Measurements from ENCODE around the gene PTBP3.

Gene PTBP3

DNA sequence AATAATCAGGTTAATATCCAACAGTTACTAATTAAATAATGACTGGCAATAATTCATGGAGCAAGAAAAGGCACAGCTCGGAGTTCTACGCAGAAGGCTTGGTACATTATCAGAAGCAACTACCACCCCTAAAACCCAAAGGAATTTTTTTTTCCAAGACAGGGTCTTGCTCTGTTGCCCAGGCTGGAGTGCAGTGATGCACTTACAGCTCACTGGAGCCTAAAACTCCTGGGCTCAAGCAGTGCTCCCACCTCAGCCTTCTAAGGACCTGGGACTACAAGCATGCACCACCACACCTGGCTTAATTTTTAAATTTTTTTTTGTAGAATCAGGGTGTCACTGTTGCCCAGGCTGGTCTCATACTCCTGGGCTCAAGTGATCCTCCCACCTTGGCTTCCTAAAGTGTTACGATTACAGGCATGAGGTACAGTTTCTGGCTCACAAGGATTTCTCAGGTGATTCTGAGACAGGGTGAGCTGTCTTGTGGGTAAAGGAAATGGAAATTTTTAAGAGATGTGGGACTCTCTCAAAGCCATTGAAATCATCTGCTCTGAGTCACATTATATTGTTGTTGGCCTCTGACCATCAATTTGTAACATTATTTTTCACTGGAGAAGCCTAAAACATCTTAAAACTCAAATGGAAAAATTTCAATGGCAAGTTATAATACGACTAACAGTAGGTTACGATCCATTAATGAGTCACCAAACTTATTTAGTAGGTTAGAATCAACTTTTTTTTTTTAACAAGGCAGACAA is 26.8 kb upstream of the PTBP3 start:
- no peak for DNase-seq (ENCODE audit: extremely low read depth in 1 of 2, low read depth in 1 of 2)

DNA sequence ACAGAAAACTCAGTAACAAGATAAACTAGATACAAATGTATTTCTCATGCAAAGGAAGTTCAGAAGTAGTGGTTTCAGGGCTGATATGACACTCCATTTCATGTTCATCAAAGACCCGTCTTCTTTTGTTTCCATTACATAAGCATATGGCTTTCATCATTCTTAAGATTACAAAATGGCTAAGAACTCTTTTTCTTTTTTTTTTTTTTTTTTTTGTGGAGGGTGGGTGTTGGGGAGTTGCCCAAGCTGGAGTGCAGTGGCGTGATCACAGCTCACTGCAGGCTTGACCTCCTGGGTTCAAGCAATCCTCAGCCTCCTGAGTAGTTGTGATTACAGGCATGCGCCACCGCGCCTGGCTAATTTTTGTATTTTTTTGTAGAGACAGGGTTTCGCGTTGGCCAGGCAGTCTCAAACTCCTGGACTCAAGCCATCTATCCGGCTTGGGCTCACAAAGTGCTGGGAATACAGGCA is 22.0 kb upstream of the PTBP3 start:
- no peak for DNase-seq (ENCODE audit: extremely low read depth in 1 of 2, low read depth in 1 of 2)

DNA sequence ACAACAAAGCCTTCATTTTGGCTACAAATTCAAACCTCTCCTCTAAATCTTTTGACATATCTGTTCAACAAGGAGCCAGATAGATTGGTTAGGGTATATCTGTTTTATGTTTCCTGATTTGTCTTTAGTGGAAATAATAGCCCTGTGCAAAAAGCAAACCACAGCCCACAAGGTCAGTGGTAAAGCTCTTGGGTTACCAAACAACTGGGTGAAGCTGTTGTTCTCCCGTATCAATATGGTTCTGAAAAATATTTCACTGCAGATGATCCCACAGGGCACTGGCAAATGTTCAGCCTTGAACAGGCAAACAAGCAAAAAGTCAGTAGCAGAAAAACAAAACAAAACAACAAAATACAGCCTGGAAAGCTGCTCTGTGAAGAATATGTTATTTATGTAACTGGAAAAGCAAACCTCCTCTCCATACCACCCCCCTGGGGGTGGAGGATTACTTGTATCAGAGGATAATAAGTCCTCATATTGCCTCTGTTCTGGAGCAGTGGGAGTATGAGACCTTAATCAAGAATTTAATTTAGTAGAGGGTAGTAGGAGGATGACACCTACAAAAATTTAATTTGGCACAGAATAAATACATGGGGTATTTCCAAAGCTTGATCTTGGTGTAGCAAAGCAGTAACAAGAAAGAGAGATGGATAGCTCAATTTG is 20.8 kb upstream of the PTBP3 start:
- no peak for DNase-seq (ENCODE audit: extremely low read depth in 1 of 2, low read depth in 1 of 2)

DNA sequence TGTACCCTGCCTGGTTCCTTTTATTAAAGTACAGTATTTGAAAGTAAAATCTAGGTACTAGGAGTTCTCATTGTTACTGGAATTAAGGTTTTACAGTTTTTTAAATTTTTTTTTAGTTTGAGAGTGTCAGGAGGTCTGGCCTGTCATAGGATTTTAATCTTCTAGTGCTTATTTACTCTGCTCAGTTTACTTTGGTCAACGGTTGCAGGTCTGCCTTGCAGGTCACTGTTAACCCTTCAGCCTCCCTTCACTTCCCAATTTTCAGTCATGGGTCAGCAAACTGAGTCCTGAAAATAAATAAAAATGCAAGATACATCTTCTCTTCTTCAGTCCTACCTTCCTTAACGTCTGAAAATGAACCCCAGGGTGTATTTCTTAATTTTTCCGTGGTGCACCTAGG is 18.8 kb upstream of the PTBP3 start:
- no peak for DNase-seq (ENCODE audit: extremely low read depth in 1 of 2, low read depth in 1 of 2)

DNA sequence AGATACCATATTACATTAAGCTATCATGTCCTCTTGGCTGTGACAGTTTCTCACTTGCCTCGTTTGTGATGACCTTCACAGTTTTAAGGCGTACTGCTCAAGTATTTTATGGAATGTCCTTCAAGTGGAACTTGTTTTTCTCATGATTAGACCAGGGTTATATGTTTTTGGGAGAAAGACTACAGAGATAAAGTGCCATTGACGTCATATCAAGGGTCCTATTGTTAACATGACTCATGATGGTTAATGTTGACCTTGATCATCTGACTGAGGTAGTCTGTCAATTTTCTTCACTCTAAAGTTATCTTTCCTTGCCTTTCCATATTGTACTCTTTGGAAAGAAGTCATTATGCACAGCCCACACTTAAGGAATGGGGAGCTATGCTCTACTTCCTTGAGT is 17.8 kb upstream of the PTBP3 start:
- no peak for DNase-seq (ENCODE audit: extremely low read depth in 1 of 2, low read depth in 1 of 2)

DNA sequence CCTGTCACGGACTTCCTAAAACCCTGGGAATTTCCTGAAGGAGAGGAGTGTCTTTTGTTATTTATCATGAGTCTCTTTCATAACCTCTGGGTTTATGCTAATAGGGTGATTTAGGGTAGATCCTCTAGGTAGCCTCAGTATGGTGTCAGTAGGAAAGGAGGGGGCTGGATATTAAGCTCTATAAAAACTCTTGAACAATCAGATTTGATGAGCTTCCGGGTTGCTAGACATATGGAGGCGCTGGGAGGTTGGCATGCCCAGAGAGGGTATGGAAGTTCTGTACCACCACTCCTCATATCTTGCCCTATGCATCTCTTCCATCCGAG is 15.6 kb upstream of the PTBP3 start:
- DNase-seq (ENCODE audit: extremely low read depth in 1 of 2, low read depth in 1 of 2) = no peak

DNA sequence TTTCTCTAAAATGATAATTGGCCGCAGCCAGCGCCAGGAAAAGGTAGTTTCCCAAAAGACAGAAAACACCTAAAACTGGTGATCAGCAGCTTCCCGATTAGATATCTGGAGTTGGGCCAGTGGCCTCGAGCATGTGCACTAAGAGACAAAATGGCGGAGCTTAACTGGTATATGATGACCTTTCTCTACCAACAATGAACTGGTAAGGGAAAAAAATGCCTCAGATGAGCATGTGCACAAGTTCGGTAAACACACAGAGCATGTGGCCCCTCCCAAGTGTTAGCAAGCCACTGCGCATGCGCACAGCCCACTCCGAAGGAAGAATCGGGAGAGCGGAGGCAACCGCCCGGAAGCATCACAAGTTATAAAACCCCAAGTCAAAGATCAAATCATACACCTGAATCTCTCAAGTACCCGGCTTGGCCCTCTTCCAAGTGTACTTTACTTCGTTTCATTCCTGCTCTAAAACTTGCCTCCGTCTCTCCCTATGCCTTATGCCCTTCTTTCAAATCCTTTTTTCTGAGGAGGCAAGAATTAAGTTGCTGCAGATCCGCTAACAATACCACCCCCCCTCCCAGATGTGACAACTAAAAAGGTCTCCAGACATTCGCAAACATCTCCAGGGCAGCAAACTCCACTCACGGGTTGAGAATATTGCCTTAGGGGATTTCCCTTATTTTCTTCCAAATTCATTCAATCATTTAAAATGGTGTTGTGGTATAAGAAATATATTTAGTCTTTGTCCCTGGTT is 15.0 kb upstream of the PTBP3 start:
- DNase-seq (ENCODE audit: extremely low read depth in 1 of 2, low read depth in 1 of 2) = peak; percentile 40 to 52

DNA sequence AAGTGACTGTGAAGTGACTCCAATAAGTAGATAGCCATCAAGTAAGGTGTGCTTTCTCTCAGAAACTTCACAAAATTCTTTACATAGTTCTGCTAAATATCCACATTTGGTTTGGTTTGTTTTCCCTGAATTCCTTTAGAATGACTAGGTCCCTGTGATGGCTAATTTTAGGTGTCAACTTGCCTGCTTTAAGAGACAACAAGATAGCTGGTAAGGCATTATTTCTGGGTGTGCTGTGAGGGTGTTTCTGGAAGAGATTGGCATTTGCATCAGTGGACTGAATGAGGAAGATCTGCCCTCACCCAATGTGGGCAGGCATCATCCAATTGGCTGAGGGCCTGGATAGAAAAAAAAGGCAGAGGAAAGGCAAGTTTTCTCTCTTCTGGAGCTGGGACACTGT is 8.3 kb upstream of the PTBP3 start:
- no peak for DNase-seq (ENCODE audit: extremely low read depth in 1 of 2, low read depth in 1 of 2)

DNA sequence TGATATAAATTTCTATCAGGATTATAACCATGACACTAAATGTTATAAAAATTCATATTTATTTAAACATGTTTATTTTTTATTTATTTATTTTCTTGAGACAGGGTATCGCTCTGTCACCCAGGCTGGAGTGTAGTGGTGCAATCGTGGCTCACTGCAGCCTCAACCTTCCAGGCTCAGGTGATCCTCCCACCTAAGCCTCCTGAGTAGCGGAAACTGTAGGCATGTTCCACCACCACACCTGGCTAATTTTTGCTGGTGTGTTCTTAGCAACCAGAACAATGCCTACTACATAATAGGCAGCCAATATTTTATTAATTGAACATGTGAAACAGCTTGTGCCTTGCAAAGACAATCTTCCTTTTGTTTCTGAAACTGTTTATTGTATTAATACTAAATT is 6.5 kb upstream of the PTBP3 start:
- no peak for DNase-seq (ENCODE audit: extremely low read depth in 1 of 2, low read depth in 1 of 2)

DNA sequence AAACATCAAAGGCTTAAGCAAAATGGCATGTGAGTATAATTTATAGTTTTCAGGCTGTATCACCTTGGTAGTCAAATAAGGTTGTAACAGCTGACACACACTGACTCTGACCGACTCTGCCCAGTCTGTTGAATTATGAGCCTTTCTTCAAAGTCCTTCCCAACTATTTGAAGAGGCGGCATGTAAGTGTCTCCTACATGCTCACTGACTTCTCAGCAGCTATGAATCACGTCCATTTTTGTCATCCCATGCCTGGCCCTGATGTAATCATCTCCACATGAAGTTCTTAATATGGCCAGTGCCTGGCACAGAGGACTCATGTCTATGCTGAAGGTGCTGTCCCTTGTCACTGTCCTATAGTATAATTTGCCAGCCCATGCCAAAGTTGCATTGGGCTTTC is 5.1 kb upstream of the PTBP3 start:
- DNase-seq (ENCODE audit: extremely low read depth in 1 of 2, low read depth in 1 of 2) = no peak

DNA sequence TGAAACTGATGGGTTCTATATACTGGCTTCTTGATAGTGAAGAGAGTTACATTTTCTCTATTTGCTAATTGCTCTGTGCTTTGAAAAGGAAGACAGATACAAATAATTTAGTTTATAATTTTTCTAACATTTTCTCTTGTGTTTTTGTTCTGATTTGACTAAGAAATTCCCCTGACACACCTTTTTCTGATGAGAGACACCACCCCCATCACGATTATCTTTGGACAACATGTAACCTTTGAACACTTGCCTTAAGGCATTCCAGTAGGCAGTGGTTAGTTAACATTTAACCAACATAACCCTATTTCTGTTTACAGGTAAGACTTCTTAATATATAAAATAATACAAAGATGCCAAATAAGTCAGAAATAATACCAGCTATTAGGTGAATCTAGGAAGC is 4.1 kb upstream of the PTBP3 start:
- DNase-seq (ENCODE audit: extremely low read depth in 1 of 2, low read depth in 1 of 2) = no peak

DNA sequence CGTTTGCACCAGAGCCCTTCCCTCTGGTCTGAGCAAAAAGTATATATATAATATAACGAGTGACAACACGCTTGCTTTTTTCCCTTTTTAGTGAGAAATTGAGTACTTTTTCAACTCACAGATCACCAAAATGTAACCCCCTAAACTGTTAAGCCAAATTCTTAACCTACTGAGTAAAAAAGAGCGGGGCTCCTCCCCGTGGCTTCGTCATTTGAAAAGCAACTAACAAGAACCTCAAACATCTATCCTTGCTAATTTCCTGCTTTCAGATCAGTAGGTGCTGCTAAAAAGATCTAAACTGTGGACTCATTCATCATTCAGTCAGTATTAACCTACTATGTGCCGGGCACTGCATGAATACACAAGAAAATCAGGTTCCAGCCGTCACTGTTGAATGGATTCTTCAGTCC is 1.0 kb upstream of the PTBP3 start:
- DNase-seq (ENCODE audit: extremely low read depth in 1 of 2, low read depth in 1 of 2) = peak; percentile 17 to 25

DNA sequence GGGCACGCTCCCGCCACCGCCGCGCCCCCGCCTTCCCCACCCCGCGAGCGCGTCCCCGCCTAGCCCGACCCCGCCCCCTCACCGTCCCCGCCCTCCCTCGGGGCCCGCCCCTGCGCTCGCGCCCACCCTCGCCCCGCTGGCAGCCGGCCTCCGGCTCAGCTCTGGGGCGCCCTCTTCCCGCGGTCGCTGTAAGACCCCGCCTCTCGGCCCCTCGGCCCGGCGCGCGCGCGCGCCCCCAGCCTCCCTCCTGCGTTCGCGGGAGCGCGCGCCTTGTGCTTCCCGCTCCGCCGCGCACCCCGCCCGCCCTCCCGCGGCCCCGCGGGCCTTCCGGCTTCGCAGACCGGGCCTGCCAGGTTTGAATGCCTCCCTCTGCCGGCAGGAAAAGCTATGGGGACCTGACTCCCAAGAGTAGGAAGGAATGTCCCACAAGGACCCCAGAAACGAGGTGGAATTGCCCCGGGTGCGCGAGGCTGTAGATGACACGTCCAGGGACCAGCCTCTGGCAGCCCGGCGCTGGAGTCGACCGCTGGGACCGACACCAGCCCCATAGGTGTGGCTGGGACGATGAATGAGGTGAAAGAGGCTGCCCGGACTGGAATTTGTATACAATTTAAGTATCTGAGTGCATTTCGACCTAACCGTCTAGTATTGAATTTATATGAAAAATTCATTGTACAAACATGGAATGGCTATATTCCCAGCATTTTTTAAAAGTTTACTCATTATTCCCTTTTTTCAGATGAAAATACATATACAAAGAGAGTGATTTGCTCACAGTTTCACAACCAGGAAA is 416 bp upstream of the PTBP3 start:
- peak; percentile 80 to 92 for DNase-seq (ENCODE audit: extremely low read depth in 1 of 2, low read depth in 1 of 2)

DNA sequence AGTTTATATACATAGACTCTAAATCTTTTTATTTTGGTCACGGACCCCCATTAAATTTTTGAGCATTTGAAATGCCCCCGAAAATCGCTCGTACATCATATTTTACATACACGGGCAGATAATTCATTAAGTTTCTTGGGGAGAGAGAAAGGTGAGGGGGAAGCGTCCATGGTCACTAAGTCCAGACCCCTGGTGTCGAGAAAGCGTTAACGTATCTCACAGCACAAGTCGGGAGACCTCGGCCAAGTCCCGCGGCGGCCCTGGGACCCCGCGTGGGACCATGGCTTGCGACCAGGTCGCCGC is 794 bp downstream of the PTBP3 start:
- DNase-seq (ENCODE audit: extremely low read depth in 1 of 2, low read depth in 1 of 2) = no peak

DNA sequence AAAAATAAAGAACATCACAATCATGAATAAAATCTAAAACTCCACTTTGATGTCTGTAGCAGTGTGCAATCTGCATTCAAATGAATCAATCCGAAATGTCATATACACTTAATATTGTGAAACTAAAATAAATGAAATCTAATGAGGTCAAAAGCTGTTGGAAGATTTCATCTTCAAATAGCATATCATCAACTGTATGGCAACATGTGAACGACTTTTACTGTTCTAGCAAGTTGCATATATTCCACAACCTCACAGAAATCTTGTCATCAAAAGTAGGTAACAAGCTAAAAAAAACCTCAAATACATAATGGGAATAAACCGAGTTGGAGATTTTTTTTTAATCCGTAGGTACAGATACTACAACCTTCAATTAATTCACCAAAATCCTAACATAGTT is 1.2 kb downstream of the PTBP3 start:
- no peak for DNase-seq (ENCODE audit: extremely low read depth in 1 of 2, low read depth in 1 of 2)

DNA sequence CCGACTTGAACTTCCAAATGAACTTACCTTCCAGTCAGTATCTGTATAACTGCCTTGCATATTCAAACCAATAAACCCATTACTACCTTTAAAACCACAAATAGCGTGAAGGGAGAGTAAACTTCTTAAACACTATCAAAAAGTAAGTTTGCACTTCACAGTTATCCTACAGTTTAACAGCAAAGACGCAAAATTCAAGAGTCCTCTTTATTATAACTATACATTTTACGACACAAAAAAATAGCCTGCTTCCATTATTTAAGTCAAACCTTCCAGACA is 1.8 kb downstream of the PTBP3 start:
- DNase-seq (ENCODE audit: extremely low read depth in 1 of 2, low read depth in 1 of 2) = no peak

DNA sequence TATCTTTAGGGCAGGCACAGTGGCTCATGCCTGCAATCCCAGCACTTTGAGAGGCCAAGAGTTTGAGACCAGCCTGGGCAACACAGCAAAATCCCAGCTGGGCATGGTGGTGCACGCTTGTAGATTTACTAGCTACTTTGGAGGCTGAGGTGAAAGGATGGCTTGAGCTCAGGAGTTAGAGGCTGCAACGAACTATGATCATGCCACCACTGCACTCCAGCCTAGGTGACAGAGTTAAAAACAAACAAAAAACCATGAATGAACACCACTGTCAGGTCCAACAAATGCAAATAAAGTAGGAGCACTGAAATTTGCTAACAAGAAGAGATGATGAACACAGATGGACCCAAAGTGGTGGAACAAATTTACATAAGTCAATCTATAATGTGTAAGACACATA is 4.9 kb downstream of the PTBP3 start:
- no peak for DNase-seq (ENCODE audit: extremely low read depth in 1 of 2, low read depth in 1 of 2)

DNA sequence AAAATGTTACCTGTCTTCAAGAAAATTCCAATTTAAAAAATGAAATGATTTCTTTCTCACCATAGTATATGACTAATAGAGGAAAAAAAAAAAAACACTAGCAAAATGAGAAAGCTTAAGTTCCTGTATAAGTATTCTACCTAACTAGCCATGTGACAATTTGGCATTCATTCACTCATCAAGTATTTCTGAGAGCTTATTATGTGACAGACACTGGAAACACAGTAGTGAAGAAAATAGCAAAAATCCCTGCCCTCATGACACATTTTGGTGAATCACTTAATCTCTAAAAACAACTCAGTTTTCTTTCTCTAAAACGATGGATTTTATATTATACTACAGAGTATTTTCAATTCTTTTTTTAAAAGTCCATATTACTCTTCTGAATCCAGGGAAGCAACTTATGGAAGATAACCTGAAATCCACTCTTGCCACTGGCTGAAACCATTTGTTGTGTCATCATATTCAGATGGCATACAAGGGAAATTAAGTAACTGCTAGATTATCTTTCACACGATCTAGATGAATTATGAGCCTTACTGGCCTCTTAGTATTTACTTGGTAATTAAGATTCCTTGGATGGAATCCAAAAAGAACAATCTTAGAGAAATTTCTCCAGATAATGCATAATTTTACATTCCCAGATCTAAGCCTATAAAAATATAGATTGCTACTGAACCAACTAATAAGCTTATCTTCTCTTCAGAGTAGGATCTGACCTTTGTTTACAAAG is 5.5 kb downstream of the PTBP3 start:
- no peak for DNase-seq (ENCODE audit: extremely low read depth in 1 of 2, low read depth in 1 of 2)

DNA sequence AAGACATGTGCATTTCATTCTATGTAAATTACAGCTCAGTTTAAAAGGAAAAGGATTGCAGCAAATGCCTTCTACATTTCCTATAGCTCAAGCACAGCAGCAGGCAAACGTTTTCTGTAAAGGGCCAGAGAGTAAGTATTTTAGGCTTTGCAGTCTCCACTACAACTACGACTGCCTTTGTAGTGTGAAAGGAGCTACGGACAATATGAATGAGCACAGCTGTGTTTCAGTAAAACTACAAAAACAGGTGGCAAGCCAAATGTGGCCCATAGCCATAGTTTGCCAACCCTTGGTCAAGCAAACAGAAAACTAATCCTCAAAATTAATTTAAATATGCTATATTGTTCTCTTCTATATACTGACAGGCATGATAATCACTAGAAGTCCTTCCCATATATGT is 7.2 kb downstream of the PTBP3 start:
- DNase-seq (ENCODE audit: extremely low read depth in 1 of 2, low read depth in 1 of 2) = no peak

DNA sequence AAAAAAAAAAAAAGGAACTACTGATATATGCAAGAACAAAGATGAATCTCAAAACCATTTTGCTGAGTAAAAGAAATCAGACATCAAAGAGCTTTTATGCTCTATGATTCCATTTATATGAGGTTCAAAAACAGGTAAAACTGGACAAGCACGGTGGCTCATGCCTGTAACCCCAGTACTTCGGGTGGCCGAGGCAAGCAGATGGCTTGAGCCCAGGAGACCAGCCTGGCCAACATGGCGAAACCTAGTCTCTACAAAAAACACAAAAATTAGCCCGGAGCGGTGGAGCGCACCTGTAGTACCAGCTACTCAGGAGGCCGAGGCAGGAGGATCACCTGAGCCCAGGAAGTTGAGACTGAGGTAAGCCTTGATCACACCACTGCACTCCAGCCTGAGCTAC is 7.8 kb downstream of the PTBP3 start:
- DNase-seq (ENCODE audit: extremely low read depth in 1 of 2, low read depth in 1 of 2) = no peak

DNA sequence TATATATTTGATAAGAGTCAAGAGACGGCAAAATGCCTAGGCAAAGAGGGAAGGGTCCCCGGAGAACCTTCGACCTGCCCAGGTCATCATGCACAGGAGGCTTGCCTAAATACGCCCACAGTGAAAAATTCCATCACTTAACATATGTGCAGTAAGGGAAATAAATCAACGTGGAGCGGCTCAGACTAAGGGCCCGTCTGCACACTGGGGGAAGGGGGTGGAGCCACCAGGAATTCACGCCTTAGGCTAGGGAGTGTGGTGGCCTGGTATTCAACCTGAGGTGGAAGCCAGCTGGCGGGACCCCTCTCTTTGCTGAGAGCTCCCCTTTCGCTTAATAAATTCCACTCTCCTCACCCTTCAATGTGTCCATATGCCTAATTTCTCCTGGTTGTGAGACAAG is 8.3 kb downstream of the PTBP3 start:
- no peak for DNase-seq (ENCODE audit: extremely low read depth in 1 of 2, low read depth in 1 of 2)

All from activated CD8-positive, alpha-beta memory T cell treated with anti-CD3 and anti-CD28 coated beads for 1 hour (primary cell).